Measurements from ENCODE around the gene KRT86. TPM values are rescaled to one million over a fixed set of nuclear protein-coding genes. Genes with fewer than 3 reads are reported as not detected.
"Not testable (repeated sequence)": the region's sequence is repeated elsewhere in the genome, so short reads cannot be mapped to it uniquely, and the experiment has no call there.

The KRT86 gene
- total and polyA plus RNA-seq, 2 experiments from 2014 or later, result 0.35 TPM; not detected in 1

- no peaks in the 10 kb centered on the region for H3K4me1 ChIP-seq (ENCODE audit: low read depth)
- no peak overlapping the region for H3K4me3 ChIP-seq
- H3K9me3 ChIP-seq (ENCODE audit: low read depth), result no peaks in the 10 kb centered on the region
- no peak for DNase-seq (ENCODE audit: low read depth in 1 of 2, low spot score in 1 of 2)
- H3K27ac ChIP-seq, result no peak overlapping the region
- H3K36me3 ChIP-seq, result no peaks in the 10 kb centered on the region
- peaks cover 94% of the 10 kb centered on the region for H3K27me3 ChIP-seq
- TF ChIP-seq, protein P1, sequence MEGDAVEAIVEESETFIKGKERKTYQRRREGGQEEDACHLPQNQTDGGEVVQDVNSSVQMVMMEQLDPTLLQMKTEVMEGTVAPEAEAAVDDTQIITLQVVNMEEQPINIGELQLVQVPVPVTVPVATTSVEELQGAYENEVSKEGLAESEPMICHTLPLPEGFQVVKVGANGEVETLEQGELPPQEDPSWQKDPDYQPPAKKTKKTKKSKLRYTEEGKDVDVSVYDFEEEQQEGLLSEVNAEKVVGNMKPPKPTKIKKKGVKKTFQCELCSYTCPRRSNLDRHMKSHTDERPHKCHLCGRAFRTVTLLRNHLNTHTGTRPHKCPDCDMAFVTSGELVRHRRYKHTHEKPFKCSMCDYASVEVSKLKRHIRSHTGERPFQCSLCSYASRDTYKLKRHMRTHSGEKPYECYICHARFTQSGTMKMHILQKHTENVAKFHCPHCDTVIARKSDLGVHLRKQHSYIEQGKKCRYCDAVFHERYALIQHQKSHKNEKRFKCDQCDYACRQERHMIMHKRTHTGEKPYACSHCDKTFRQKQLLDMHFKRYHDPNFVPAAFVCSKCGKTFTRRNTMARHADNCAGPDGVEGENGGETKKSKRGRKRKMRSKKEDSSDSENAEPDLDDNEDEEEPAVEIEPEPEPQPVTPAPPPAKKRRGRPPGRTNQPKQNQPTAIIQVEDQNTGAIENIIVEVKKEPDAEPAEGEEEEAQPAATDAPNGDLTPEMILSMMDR (IDR thresholded peaks at IDR 0.05; ENCODE audit: low read depth, low read length), result no peak
Observed at GRCh38 chr12:52248541-52249461, 25.6 kb upstream of the KRT86 start.

GRCh38 chr12:52249511-52250047 is 24.9 kb upstream of the KRT86 start:
- Histone ChIP-seq H3K4me3 (no peak overlapping the region), H3K27ac (no peak overlapping the region), H3K36me3 (no peaks in the 10 kb centered on the region), H3K4me1 (ENCODE audit: low read depth) (no peaks in the 10 kb centered on the region), H3K27me3 (peaks cover 97% of the 10 kb centered on the region), H3K9me3 (ENCODE audit: low read depth) (no peaks in the 10 kb centered on the region)
- no peak for DNase-seq (ENCODE audit: low read depth in 1 of 2, low spot score in 1 of 2)
- TF ChIP-seq, protein P1 (IDR thresholded peaks at IDR 0.05; ENCODE audit: low read depth, low read length), result no peak

DNA sequence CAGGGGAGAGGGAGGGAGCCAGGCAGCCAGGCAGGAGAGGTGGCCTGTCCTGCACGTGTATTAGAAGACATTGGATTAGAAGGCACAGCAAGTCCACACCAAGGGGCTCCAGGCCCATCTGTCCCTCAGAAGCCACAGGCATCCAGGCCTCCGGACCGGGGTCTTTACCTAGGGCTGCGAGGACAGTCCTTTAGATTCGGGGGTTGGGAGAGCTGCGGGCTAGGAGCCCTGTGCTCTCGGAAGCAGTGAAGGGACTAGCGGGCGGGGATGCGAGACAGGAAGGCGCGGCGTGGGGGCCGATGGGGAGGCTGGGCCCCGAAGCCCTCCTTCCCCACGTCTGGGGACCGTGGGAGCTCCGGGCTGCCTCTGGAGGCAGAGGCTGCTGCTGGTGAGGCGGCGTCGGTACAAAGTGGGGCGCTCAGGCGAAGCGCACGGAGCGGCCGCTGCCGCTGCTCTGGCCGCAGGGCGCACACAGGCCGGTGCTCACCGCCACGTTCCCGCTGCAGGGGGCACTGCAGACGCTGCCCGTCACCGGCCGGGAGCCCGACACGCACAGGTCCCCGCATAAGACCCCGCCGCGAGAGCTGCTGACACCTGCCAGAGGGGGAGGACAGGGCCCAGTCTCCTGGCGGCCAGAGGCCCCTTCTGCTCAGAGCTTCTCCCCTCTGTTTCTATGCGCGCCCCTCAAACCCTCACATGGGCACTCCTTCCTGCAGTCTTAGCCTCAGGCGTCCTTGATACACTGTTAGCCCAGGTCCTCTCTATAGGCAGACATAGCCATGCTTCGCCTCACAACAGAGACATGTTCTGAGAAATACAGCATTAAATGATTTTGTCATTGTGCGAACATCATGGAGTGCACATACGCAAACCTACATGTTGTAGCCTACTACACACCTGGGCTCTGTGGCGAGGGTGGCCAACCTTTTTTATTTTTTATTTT is 24.1 kb upstream of the KRT86 start:
- no peak for DNase-seq (ENCODE audit: low read depth in 1 of 2, low spot score in 1 of 2)
- H3K4me3 ChIP-seq, result no peak overlapping the region
- H3K4me1 ChIP-seq (ENCODE audit: low read depth), result no peaks in the 10 kb centered on the region
- no peaks in the 10 kb centered on the region for H3K36me3 ChIP-seq
- TF ChIP-seq, protein P1 (IDR thresholded peaks at IDR 0.05; ENCODE audit: low read depth, low read length), result peak; percentile 40
- H3K9me3 ChIP-seq (ENCODE audit: low read depth), result no peaks in the 10 kb centered on the region
- no peak overlapping the region for H3K27ac ChIP-seq
- H3K27me3 ChIP-seq, result peaks cover 99% of the 10 kb centered on the region

DNA sequence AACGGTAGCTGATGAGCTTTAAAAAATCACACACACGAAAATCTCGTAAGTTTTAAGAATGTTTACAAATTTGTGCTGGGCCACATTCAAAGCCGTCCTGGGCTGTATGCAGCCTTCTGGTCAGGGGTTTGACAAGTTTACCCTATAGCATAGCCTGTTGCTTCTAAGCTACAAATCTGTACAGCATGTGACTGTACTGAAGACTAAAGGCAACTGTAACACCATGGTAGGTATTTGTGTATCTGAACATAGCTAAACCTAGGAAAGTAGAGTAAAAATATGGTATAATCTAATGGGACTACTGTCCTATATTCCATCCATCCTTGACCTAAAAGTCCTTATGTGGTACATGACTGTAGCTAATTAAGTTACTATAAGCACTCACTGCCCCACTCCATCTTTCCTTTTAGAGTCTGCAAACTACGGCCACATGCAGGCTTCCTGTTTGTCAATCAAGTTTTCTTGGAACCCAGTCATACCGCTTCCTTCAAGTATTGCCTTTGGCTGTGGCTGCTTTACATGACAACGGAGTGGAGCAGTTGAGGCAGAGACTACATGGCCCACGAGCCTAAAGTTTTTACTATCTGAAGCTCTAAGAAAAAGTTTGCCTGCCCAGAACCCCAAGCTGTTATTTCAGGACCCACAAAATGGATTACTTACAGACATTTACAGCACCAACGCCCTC is 22.9 kb upstream of the KRT86 start:
- TF ChIP-seq, protein P1 (IDR thresholded peaks at IDR 0.05; ENCODE audit: low read depth, low read length), result no peak
- H3K27me3 ChIP-seq, result peaks cover 99% of the 10 kb centered on the region

GRCh38 chr12:52252175-52252615 is 22.2 kb upstream of the KRT86 start:
- not testable (repeated sequence) for DNase-seq (ENCODE audit: low read depth in 1 of 2, low spot score in 1 of 2); H3K4me1 ChIP-seq (ENCODE audit: low read depth); H3K4me3 ChIP-seq; H3K9me3 ChIP-seq (ENCODE audit: low read depth); H3K36me3 ChIP-seq; H3K27ac ChIP-seq
- H3K27me3 ChIP-seq, result peaks cover 100% of the 10 kb centered on the region
- TF ChIP-seq, protein P1 (IDR thresholded peaks at IDR 0.05; ENCODE audit: low read depth, low read length), result peak; percentile 18

More for the DNA sequence above, 22.9 kb upstream of the KRT86 start:
- no peak overlapping the region for H3K27ac ChIP-seq
- no peaks in the 10 kb centered on the region for H3K9me3 ChIP-seq (ENCODE audit: low read depth)
- no peak for DNase-seq (ENCODE audit: low read depth in 1 of 2, low spot score in 1 of 2)
- H3K4me1 ChIP-seq (ENCODE audit: low read depth), result no peaks in the 10 kb centered on the region
- H3K36me3 ChIP-seq, result no peaks in the 10 kb centered on the region
- no peak overlapping the region for H3K4me3 ChIP-seq

Data from cardiac muscle cell (in vitro differentiated cells and primary cell).